Right renal pelvis (tissue), 4 donors: Measurements from ENCODE around the gene SPP2. TPM values are rescaled to one million over a fixed set of nuclear protein-coding genes. Genes with fewer than 3 reads are reported as not detected.

Source experiments
- DNase-seq, 4 donors: peaks; one replicate each; pipeline ENCODE4 v3.0.0-alpha.2; 2013; ENCODE audit warnings: low read depth in 4 of 4, low spot score in 3 of 4, missing footprints in 1 of 4
- polyA plus RNA-seq, 4 donors: library from polyadenylated mRNA; unstranded; fragments of 120-200 nt; gene quantifications; one replicate each; pipeline ENCODE4 v1.2.1, GENCODE V29; 2013; ENCODE audit not compliant: insufficient read length in 4 of 4

The SPP2 gene
- polyA plus RNA-seq, 4 donors = not detected

- no peak for DNase-seq
Measured at GRCh38 chr2:234033885-234034284, 16.6 kb upstream of the SPP2 start.

- no peak for DNase-seq
Measured at GRCh38 chr2:234038076-234038802, 12.3 kb upstream of the SPP2 start.

GRCh38 chr2:234044157-234044556, 6.3 kb upstream of the SPP2 start:
- no peak for DNase-seq

GRCh38 chr2:234046521-234046920, 4.0 kb upstream of the SPP2 start:
- DNase-seq = no peak

GRCh38 chr2:234047361-234047760, 3.1 kb upstream of the SPP2 start:
- DNase-seq = no peak

- no peak for DNase-seq
Measured at GRCh38 chr2:234048049-234048448, 2.5 kb upstream of the SPP2 start.

- DNase-seq = no peak
Measured at GRCh38 chr2:234051374-234052070, 1.0 kb downstream of the SPP2 start.

GRCh38 chr2:234058881-234059280, 8.4 kb downstream of the SPP2 start:
- DNase-seq = no peak

- no peak for DNase-seq
Measured at GRCh38 chr2:234060236-234060635, 9.7 kb downstream of the SPP2 start.

GRCh38 chr2:234061624-234062257, 11.2 kb downstream of the SPP2 start:
- DNase-seq = no peak

- no peak for DNase-seq
Measured at GRCh38 chr2:234066587-234066986, 16.1 kb downstream of the SPP2 start.

GRCh38 chr2:234071664-234072063, 21.2 kb downstream of the SPP2 start:
- no peak for DNase-seq

- DNase-seq = no peak
Measured at GRCh38 chr2:234072454-234072853, 22.0 kb downstream of the SPP2 start.

GRCh38 chr2:234074751-234075517, 24.4 kb downstream of the SPP2 start:
- no peak for DNase-seq

GRCh38 chr2:234075518-234075915, 25.0 kb downstream of the SPP2 start:
- DNase-seq = no peak

GRCh38 chr2:234075947-234076346, 25.4 kb downstream of the SPP2 start:
- DNase-seq = no peak

GRCh38 chr2:234076451-234076850, 25.9 kb downstream of the SPP2 start:
- DNase-seq = no peak

- DNase-seq = no peak
Measured at GRCh38 chr2:234078129-234078528, 27.6 kb downstream of the SPP2 start.

- no peak for DNase-seq
Measured at GRCh38 chr2:234081970-234082822, 31.7 kb downstream of the SPP2 start.
